Measurements from ENCODE around the gene EID2. TPM values are rescaled to one million over a fixed set of nuclear protein-coding genes. Genes with fewer than 3 reads are reported as not detected.

Gene EID2
- total and polyA plus RNA-seq, 2 donors (not counting 3 experiments of a cell fraction or from before 2014, with no cell fraction given) = 6.6 to 17.4 TPM

- no peaks in the 10 kb centered on the region for H3K9me1 ChIP-seq (replicated peaks; ENCODE audit: control insufficient read depth, extremely low read depth, insufficient read depth, low read length)
- no peak overlapping the region for H3K4me2 ChIP-seq (ENCODE audit: insufficient read depth, low read length)
- FAIRE-seq (no peak), DNase-seq (ENCODE audit: low read depth, low spot score) (no peak)
- BruUV-seq (replicated peaks) = no TSS peak
- no peaks in the 10 kb centered on the region for H3K79me2 ChIP-seq (ENCODE audit: control insufficient read depth, insufficient read depth, low read length)
- no peak overlapping the region for H3K4me3 ChIP-seq (replicated peaks in 1 of 3; ENCODE audit: insufficient read depth in 1 of 3, low read depth in 1 of 3, low read length in 3 of 3)
- dilution Hi-C loops (cut with MboI; ENCODE audit: extremely low pct_ligation_motif_present, low sequenced_read_pairs) = no loop called here
- peaks cover 4% of the 10 kb centered on the region for H3K4me1 ChIP-seq (ENCODE audit: control insufficient read depth, extremely low read depth, insufficient read depth, low read length)
- H3K27me3 ChIP-seq (ENCODE audit: control insufficient read depth in 2 of 2, insufficient read depth in 2 of 2, low read length in 2 of 2) = peaks cover 9 to 13% of the 10 kb centered on the region in 2 experiments
- no peaks in the 10 kb centered on the region for H4K20me1 ChIP-seq (replicated peaks; ENCODE audit: control insufficient read depth, extremely low read depth, insufficient read depth, low read length)
- no peaks in the 10 kb centered on the region for H3K9me3 ChIP-seq (replicated peaks; ENCODE audit: control insufficient read depth, insufficient read depth, low read length)
- peak overlapping the region; percentile 90 for H2AFZ ChIP-seq (ENCODE audit: low read depth, low read length)
- intact Hi-C loops (cut with micrococcal nuclease) = no loop called here
- no peak overlapping the region for H3K9ac ChIP-seq (replicated peaks; ENCODE audit: extremely low read depth, insufficient read depth, low read length)
- TF ChIP-seq CTCF (IDR thresholded peaks at IDR 0.05; ENCODE audit: extremely low read depth in 1 of 2, insufficient read depth in 1 of 2, low read depth in 1 of 2, low read length in 2 of 2) = no peak
- no peak for TF ChIP-seq POLR2A (IDR thresholded peaks at IDR 0.05; ENCODE audit: low read depth, low read length)
- no peak for TF ChIP-seq MYC (IDR thresholded peaks at IDR 0.05; ENCODE audit: low read depth, low read length)
- TF ChIP-seq POLR2AphosphoS5 (IDR thresholded peaks at IDR 0.05; ENCODE audit: insufficient read depth, low read depth, low read length) = no peak
- no peak for TF ChIP-seq GATA2 (IDR thresholded peaks at IDR 0.05; ENCODE audit: insufficient read depth, insufficient read length, low read depth, low read length)
- no peak for TF ChIP-seq JUN (IDR thresholded peaks at IDR 0.05; ENCODE audit: borderline replicate concordance, insufficient read depth, insufficient read length, low read depth)
- no peak for TF ChIP-seq FOS (IDR thresholded peaks at IDR 0.05; ENCODE audit: borderline replicate concordance, insufficient read depth, low read length)
- no peak for TF ChIP-seq EZH2 (IDR thresholded peaks at IDR 0.05; ENCODE audit: borderline replicate concordance, low read depth, low read length, severe bottlenecking)
- TF ChIP-seq MAX (IDR thresholded peaks at IDR 0.05; ENCODE audit: insufficient read depth, insufficient read length) = no peak
- POLR2A ChIA-PET = no interaction called here
- H3K27ac ChIP-seq (ENCODE audit: insufficient read depth, low read depth, low read length) = no peak overlapping the region
- CTCF ChIA-PET = interaction anchor here (1.5 kb wide), 1 partner anchor 26 kb away, joined by 3 read pairs; the partner anchor contains the start of gene EID2B
- no peaks in the 10 kb centered on the region for H3K36me3 ChIP-seq (ENCODE audit: control insufficient read depth in 2 of 2, extremely low read depth in 1 of 2, insufficient read depth in 2 of 2, low read length in 2 of 2)
These were observed 33.4 kb downstream of the EID2 start for GRCh38 chr19:39506598-39506943.
